ENCODE results near the gene NECAP2.

The NECAP2 gene

GRCh38 chr1:16397120-16397519, 43.4 kb upstream of the NECAP2 start (continued):
- no peak for TF ChIP-seq PATZ1 (CRISPR knock-in tag; IDR thresholded peaks at IDR 0.05; ENCODE audit: borderline replicate concordance)
- no peak for TF ChIP-seq SNAI2 (CRISPR knock-in tag; IDR thresholded peaks at IDR 0.05)
- TF ChIP-seq ZFP3 (CRISPR knock-in tag; IDR thresholded peaks at IDR 0.05) = no peak
- no peak for TF ChIP-seq TOX (CRISPR knock-in tag; IDR thresholded peaks at IDR 0.05; ENCODE audit: borderline replicate concordance)

- no peak for ATAC-seq
- TF ChIP-seq OSR1 (CRISPR knock-in tag; IDR thresholded peaks at IDR 0.05) (no peak), TCF4 (CRISPR knock-in tag; IDR thresholded peaks at IDR 0.05; ENCODE audit: borderline replicate concordance) (no peak)
Measured at GRCh38 chr1:16398371-16398953, 42.1 kb upstream of the NECAP2 start.

GRCh38 chr1:16402742-16403141, 37.8 kb upstream of the NECAP2 start:
- ATAC-seq = no peak
- TF ChIP-seq TSHZ2 (CRISPR knock-in tag; IDR thresholded peaks at IDR 0.05) = no peak
- no peak for TF ChIP-seq OSR1 (CRISPR knock-in tag; IDR thresholded peaks at IDR 0.05)
- no peak for TF ChIP-seq POU6F1 (CRISPR knock-in tag; IDR thresholded peaks at IDR 0.05; ENCODE audit: borderline replicate concordance, low read depth)
- TF ChIP-seq ZNF70 (CRISPR knock-in tag; IDR thresholded peaks at IDR 0.05) = no peak
- no peak for TF ChIP-seq PPARA (CRISPR knock-in tag; IDR thresholded peaks at IDR 0.05; ENCODE audit: borderline replicate concordance)
- TF ChIP-seq ZNF565 (CRISPR knock-in tag; conservative IDR thresholded peaks at IDR 0.05; ENCODE audit: low read depth) = no peak
- TF ChIP-seq ZNF8 (CRISPR knock-in tag; IDR thresholded peaks at IDR 0.05) = no peak
- TF ChIP-seq ARNTL (CRISPR knock-in tag; IDR thresholded peaks at IDR 0.05; ENCODE audit: borderline replicate concordance, low read depth) = no peak
- no peak for TF ChIP-seq CSDC2 (CRISPR knock-in tag; IDR thresholded peaks at IDR 0.05)

- no peak for ATAC-seq
- no peak for TF ChIP-seq BACH2 (CRISPR knock-in tag; IDR thresholded peaks at IDR 0.05; ENCODE audit: borderline replicate concordance)
Measured at GRCh38 chr1:16405441-16405840, 35.1 kb upstream of the NECAP2 start.

- TF ChIP-seq ISL1 (CRISPR knock-in tag; IDR thresholded peaks at IDR 0.05) (no peak), TCF4 (CRISPR knock-in tag; IDR thresholded peaks at IDR 0.05; ENCODE audit: borderline replicate concordance) (no peak), RARB (CRISPR knock-in tag; IDR thresholded peaks at IDR 0.05) (no peak), OSR1 (CRISPR knock-in tag; IDR thresholded peaks at IDR 0.05) (no peak), ZNF565 (CRISPR knock-in tag; conservative IDR thresholded peaks at IDR 0.05; ENCODE audit: low read depth) (no peak), SNAI2 (CRISPR knock-in tag; IDR thresholded peaks at IDR 0.05) (no peak)
- ATAC-seq = no peak
Measured at GRCh38 chr1:16406868-16407267, 33.7 kb upstream of the NECAP2 start.

- no peak; the same call in 2 of the 3 replicates for ATAC-seq
- TF ChIP-seq OSR1 (CRISPR knock-in tag; IDR thresholded peaks at IDR 0.05) (no peak), BACH2 (CRISPR knock-in tag; IDR thresholded peaks at IDR 0.05; ENCODE audit: borderline replicate concordance) (no peak), TSHZ2 (CRISPR knock-in tag; IDR thresholded peaks at IDR 0.05) (no peak), PPARA (CRISPR knock-in tag; IDR thresholded peaks at IDR 0.05; ENCODE audit: borderline replicate concordance) (no peak), SNAI2 (CRISPR knock-in tag; IDR thresholded peaks at IDR 0.05) (no peak), CSRNP3 (CRISPR knock-in tag; IDR thresholded peaks at IDR 0.05) (no peak), ZFP30 (CRISPR knock-in tag; IDR thresholded peaks at IDR 0.05) (no peak), ISL1 (CRISPR knock-in tag; IDR thresholded peaks at IDR 0.05) (no peak), POU6F1 (CRISPR knock-in tag; IDR thresholded peaks at IDR 0.05; ENCODE audit: borderline replicate concordance, low read depth) (no peak)
Measured at GRCh38 chr1:16409536-16410152, 30.9 kb upstream of the NECAP2 start.

Data from SK-N-SH treated with all-trans-retinoic acid at 6 μM for 48 hours (cell line).